GM13976 (cell line): ENCODE measurements around the gene ATP1A2.

Experiments used
- DNase-seq: peaks from one replicate; pipeline ENCODE4 v3.0.0; 2012; ENCODE audit warnings: low spot score
- in situ Hi-C: fragments of 300-500 bp; cut with MboI; formaldehyde crosslinking; loops from one replicate; pipeline ENCODE4 v1.12.0; 2022; ENCODE audit warnings: low sequenced_read_pairs, mixed read lengths, inconsistent platforms; ENCODE audit not compliant: unreplicated experiment
- TF ChIP-seq, protein P1 (sequence below): IDR thresholded peaks from 2 replicates; pipeline ENCODE4 v1.5.1; 2012; ENCODE audit warnings: borderline replicate concordance, mild to moderate bottlenecking; ENCODE audit not compliant: insufficient read depth; ENCODE audit errors: extremely low read depth, missing control alignments, control extremely low read depth

Gene ATP1A2

DNA sequence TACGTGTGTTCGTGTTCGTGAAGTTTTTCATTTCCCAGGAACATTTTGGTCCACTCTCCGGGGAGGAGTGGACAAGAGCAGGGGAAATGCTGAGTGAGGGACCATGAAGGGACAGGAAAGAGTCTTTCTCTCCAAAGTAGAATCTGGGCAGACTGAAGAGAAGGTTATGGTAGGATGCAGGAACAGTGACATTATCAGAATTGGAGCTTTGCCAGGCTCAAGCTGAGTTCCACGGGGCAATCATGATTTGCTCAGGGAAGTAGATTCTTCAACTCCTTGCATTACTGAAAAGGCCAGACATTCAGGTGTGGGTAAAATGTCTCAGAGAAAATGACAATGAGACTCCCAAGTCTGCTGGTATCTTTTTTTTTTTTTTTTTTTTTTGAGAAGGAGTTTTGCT lies 52.5 kb downstream of the ATP1A2 start:
- in situ Hi-C loops, result no loop called here
- DNase-seq, result no peak

DNA sequence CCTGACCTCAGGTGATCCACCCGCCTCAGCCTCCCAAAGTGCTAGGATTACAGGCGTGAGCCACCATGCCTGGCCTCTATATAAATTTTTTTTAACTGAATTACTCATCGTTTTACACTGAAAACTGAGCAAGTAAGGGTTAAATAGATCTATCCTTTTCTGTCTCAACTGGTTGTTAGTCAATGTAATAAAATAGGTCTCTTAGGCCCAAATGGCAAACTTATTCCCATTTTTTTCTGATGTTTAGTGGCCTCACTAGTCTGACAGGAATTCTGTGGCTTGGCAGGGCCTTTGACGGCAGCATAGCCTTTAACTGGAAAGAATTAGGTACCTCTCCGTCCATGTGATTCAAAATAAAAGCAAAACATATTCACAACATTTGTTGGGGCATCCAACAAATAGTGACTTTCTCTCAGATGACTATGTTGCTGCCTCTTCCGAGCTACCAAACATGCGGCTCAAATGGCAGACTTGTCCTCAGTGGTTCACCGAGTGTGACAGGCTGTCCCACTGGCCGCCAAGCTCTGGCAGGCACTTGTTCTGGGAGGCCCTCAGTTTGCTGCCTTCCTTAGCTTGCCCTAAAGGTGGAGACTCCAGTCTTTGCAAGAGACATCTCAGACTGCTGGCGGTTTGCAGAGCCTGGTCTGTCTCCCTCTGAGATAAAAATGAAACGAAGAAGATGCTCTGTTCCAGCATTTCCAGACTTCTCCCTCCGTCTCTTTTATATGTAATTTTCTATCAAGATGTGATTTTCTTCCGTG lies 53.2 kb downstream of the ATP1A2 start:
- DNase-seq, result no peak
- in situ Hi-C loops, result no loop called here
- TF ChIP-seq, protein P1, sequence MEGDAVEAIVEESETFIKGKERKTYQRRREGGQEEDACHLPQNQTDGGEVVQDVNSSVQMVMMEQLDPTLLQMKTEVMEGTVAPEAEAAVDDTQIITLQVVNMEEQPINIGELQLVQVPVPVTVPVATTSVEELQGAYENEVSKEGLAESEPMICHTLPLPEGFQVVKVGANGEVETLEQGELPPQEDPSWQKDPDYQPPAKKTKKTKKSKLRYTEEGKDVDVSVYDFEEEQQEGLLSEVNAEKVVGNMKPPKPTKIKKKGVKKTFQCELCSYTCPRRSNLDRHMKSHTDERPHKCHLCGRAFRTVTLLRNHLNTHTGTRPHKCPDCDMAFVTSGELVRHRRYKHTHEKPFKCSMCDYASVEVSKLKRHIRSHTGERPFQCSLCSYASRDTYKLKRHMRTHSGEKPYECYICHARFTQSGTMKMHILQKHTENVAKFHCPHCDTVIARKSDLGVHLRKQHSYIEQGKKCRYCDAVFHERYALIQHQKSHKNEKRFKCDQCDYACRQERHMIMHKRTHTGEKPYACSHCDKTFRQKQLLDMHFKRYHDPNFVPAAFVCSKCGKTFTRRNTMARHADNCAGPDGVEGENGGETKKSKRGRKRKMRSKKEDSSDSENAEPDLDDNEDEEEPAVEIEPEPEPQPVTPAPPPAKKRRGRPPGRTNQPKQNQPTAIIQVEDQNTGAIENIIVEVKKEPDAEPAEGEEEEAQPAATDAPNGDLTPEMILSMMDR, result no peak

More for the DNA sequence above, 52.5 kb downstream of the ATP1A2 start:
- TF ChIP-seq, protein P1, result no peak

DNA sequence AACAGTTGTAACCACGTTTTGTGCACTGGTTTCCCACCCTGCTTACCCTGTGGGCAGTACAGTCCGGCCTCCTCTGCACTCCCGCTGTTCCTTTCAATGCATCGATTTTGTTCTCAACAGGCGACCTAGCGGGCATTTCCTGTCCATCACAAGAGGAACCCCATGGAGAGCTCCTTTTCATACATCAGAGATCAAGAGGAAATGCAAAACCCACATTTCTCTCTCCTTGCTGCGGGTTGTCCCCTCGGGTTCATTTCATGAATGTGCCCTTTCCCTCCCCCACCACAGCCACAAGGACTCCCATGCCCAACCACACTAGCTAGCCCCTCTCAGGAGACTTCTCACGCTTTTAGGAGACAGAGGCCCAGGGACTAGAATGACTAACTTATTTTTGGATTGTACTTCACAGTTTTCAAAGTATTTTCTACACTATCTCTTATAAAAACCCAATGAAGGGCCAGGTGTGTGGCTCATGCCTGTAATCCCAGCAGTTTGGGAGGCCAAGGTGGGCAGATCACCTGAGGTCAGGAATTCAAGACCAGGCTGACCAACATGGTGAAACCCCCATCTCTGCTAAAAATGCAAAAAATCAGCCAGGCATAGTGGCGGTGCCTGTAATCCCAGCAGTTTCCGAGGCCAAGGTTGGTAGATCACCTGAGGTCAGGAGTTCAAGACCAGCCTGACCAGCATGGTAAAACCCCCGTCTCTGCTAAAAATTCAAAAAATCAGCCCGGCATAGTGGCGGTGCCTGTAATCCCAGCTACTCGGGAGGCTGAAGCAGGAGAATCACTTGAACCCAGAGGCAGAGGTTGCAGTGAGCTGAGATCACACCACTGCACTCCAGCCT lies 54.2 kb downstream of the ATP1A2 start:
- DNase-seq, result peak; percentile 52
- in situ Hi-C loops, result no loop called here
- TF ChIP-seq, protein P1, result no peak

DNA sequence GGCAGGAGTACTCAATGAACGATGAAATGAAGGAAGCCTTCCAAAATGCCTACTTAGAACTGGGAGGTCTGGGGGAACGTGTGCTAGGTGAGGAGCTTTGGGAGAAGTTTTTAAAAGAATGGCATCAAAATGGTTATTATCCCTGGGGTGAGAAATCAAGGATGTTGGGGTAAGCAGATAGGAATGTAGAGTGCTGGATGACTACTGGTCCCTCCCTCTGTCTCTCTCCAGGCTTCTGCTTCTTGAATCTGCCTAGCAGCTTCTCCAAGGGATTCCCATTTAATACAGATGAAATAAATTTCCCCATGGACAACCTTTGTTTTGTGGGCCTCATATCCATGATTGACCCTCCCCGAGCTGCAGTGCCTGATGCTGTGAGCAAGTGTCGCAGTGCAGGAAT lies 55.8 kb downstream of the ATP1A2 start:
- in situ Hi-C loops, result no loop called here
- TF ChIP-seq, protein P1, result no peak
- no peak for DNase-seq

DNA sequence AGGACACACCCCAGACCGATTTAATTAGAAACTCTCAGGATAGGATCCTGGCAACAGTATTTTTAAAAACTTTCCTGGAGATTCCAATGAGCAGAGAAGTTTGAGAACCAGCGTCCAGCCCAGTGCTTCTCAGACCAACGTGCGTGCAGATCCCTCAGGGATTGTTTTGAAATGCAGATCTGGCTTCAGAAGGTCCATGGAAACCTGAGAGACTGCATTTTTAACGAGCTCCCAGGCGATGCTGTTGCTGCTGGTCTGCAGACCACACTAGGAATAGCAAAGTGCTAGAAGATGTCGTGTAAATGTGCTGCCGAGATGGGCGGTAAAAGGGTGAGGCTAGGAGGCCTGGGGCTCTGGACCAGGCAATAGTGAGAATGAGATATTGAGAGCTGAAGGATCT lies 56.4 kb downstream of the ATP1A2 start:
- in situ Hi-C loops, result no loop called here
- TF ChIP-seq, protein P1, result no peak
- no peak for DNase-seq

DNA sequence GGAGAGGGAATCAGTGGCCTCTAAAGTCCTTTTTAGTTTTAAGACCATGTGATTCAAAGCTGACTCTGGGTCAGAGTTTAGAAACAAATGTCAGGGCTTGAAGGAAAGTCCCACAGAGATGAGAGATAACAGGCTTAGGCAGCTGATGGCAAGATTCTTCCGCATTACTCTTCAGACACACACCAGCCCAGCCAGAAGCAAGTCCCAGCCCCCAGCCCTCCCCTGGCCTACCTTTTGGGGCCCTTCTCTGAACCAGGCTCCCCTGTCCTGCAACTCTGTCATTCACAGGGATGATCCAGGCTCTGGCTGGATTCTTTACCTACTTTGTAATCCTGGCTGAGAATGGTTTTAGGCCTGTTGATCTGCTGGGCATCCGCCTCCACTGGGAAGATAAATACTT lies 61.7 kb downstream of the ATP1A2 start:
- in situ Hi-C loops, result no loop called here
- DNase-seq, result no peak
- TF ChIP-seq, protein P1, result no peak
